Fibroblast of skin of scalp (primary cell): ENCODE data around the gene CYP2F1.
A peak's percentile ranks its signal among the peaks of the same experiment; 100 is the strongest.
"Not testable (repeated sequence)": the region's sequence is repeated elsewhere in the genome, so short reads cannot be mapped to it uniquely, and the experiment has no call there.

ENCODE experiments used
- DNase-seq: peaks from one replicate; pipeline ENCODE4 v3.0.0-alpha.2; 2013

The CYP2F1 gene

GRCh38 chr19:41127801-41128300, 13.6 kb downstream of the CYP2F1 start:
- DNase-seq = peak; percentile 60

GRCh38 chr19:41128692-41129091, 14.5 kb downstream of the CYP2F1 start:
- DNase-seq = no peak

GRCh38 chr19:41131186-41131585, 17.0 kb downstream of the CYP2F1 start:
- DNase-seq = no peak

GRCh38 chr19:41133260-41133659, 19.0 kb downstream of the CYP2F1 start:
- DNase-seq = peak; percentile 3

GRCh38 chr19:41134616-41135015, 20.4 kb downstream of the CYP2F1 start:
- DNase-seq = no peak

GRCh38 chr19:41135390-41136384, 21.5 kb downstream of the CYP2F1 start:
- peak; percentile 50 for DNase-seq

GRCh38 chr19:41136636-41137455, 22.6 kb downstream of the CYP2F1 start:
- DNase-seq = no peak

- peak; percentile 75 for DNase-seq
Observed at GRCh38 chr19:41144403-41144802, 30.2 kb downstream of the CYP2F1 start.

- DNase-seq = no peak
Observed at GRCh38 chr19:41149831-41150230, 35.6 kb downstream of the CYP2F1 start.

GRCh38 chr19:41150986-41151385, 36.8 kb downstream of the CYP2F1 start:
- not testable (repeated sequence) for DNase-seq

GRCh38 chr19:41154060-41154459, 39.8 kb downstream of the CYP2F1 start:
- DNase-seq = no peak

GRCh38 chr19:41156207-41156606, 42.0 kb downstream of the CYP2F1 start:
- DNase-seq = no peak

- DNase-seq = no peak
Observed at GRCh38 chr19:41159881-41160280, 45.6 kb downstream of the CYP2F1 start.

- no peak for DNase-seq
Observed at GRCh38 chr19:41161903-41162302, 47.7 kb downstream of the CYP2F1 start.

- no peak for DNase-seq
Observed at GRCh38 chr19:41166944-41167804, 52.9 kb downstream of the CYP2F1 start.

GRCh38 chr19:41172297-41173164, 58.3 kb downstream of the CYP2F1 start:
- DNase-seq = no peak

GRCh38 chr19:41174297-41174928, 60.2 kb downstream of the CYP2F1 start:
- no peak for DNase-seq

- DNase-seq = peak; percentile 70
Observed at GRCh38 chr19:41175801-41176777, 61.9 kb downstream of the CYP2F1 start.
